ENCODE results near the gene RIMS1.

Gene RIMS1

GRCh38 chr6:72238900-72239299 is 352.6 kb downstream of the RIMS1 start:
- DNase-seq (ENCODE audit: low read depth in 2 of 3, low spot score in 1 of 3) = no peak

DNA sequence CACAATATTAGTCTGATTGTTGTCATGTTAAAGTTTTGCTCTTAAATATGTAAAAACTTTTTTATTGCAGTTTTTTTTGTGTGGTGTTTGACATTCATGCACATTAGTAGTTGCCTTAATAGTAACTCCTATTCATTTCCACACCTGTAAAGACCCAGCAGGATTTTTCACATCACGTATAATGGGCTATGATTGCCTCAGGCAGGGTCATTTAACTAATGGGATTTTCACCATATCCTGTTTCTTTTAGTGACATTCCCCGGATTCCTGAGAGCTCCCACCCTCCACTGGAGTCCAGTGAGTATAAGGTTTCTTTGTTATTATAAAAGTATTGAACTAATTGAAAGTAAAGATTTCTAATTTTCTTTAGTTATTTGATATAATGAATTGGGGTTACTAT is 359.2 kb downstream of the RIMS1 start:
- no peak for DNase-seq (ENCODE audit: low read depth in 2 of 3, low spot score in 1 of 3)

- no peak for DNase-seq (ENCODE audit: low read depth in 2 of 3, low spot score in 1 of 3)
These were observed 360.6 kb downstream of the RIMS1 start for GRCh38 chr6:72246926-72247325.

DNA sequence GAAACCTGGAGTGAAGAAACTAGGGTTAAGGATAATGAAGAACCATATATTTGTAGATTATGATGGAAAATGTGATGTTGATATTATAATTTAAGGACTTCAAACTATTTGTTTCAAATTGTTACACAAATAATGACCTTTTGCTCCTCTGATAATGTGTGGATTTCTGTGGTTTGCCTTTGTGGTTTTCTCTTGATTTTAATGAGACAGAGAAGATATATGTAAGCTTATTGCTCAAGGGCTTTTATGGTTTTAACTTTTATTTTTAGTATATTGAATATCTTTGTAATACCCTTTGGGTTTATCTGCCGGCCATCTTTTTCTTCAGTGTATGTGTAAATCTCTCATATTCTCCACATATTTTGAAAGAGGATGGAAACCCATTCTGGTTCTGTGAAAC is 362.3 kb downstream of the RIMS1 start:
- no peak for DNase-seq (ENCODE audit: low read depth in 2 of 3, low spot score in 1 of 3)

GRCh38 chr6:72250664-72251063 is 364.3 kb downstream of the RIMS1 start:
- no peak for DNase-seq (ENCODE audit: low read depth in 2 of 3, low spot score in 1 of 3)

DNA sequence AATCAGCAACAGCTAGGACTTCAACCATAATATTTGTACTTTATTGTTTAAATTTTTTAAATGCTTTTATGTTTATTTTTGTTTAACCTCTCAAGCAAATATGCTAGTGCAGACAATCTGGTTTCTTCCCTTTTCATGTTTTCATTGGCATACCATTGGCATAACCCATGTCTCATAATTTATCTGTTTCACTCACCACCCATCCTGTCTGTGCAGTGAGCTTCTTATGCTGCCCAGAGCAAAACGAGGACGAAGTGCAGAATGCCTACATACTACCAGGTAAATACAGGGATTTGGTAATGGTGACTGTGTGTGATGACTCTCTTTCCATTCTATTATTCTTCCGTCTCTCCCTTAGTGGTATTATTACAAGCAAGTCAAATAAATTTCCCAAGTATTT is 374.1 kb downstream of the RIMS1 start:
- DNase-seq (ENCODE audit: low read depth in 2 of 3, low spot score in 1 of 3) = no peak

DNA sequence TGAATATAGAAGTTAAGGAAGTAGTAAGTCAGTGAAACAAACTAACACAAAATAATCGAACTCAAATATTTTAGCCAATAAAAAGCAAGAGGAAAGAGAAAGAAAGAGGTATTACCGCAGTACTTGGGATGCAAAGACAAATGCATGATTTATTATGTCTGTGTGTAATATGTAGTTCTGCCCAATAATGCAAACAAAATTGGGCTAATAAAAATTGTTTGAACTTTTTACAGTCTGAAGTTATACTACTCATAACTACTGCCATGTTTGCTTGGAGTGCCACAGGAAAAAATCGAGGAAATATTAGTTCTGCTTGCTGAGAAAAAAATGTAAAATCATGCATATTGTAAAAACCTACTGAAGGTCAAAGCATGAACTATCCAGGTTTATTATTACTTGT is 375.2 kb downstream of the RIMS1 start:
- no peak for DNase-seq (ENCODE audit: low read depth in 2 of 3, low spot score in 1 of 3)

DNA sequence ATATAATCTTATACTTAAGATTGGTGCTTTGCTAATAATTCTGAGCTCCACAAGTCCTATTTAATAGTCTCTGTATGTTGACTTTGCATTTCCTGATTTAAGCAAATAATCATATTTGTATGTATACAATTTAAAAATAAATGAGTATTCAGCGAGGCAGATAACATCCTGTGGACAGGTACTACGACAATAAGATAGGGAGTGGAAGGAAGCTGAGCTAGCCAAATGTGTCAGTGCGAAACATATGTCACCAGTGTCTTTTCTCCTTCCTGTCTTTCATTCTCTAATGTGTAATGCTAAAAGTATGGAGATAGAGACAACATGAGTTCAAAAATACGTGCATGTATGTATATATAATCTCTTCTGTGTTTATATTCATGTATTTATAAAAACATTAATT is 375.9 kb downstream of the RIMS1 start:
- no peak for DNase-seq (ENCODE audit: low read depth in 2 of 3, low spot score in 1 of 3)

GRCh38 chr6:72267470-72267869 is 381.1 kb downstream of the RIMS1 start:
- DNase-seq (ENCODE audit: low read depth in 2 of 3, low spot score in 1 of 3) = no peak

- DNase-seq (ENCODE audit: low read depth in 2 of 3, low spot score in 1 of 3) = no peak
These were observed 385.2 kb downstream of the RIMS1 start for GRCh38 chr6:72271531-72271930.

- DNase-seq (ENCODE audit: low read depth in 2 of 3, low spot score in 1 of 3) = no peak
These were observed 386.6 kb downstream of the RIMS1 start for GRCh38 chr6:72272958-72273357.

GRCh38 chr6:72275888-72276287 is 389.5 kb downstream of the RIMS1 start:
- DNase-seq (ENCODE audit: low read depth in 2 of 3, low spot score in 1 of 3) = no peak

DNA sequence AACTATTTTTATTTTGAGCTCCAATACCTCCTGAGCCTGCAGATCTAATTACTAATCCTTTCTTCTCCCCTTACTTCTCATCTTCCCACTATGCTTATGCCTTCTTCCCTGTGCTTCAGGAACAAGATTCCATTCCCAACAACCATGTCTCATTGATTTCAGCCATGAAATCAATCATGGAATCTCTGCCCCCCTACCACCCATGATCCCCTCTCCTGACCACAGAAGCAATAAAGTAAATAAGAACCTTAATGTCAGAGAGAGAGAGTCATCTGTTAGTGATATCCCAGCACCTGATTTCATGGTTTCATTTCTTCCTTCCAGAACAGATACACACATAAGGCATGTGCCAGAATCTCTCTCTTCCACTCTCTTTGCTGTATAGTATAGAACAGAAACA is 395.9 kb downstream of the RIMS1 start:
- DNase-seq (ENCODE audit: low read depth in 2 of 3, low spot score in 1 of 3) = no peak

DNA sequence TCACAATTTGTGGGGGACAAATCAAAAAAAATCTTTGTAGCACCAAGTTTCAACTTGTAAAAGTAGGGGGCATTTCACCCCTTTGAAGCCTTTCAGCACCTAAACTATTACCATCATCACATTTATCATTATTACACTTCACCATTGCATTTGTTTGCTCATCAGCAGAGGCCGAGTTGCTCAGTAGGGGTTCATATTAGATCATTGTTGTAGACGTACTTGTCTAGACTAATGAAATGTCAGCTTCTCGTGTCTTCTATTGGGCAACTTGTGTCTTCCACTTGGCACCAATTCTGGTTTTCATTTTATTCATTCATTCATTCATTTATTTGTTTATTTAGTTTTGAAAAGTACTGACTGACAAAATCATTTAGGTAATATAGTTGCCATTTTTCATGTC is 397.2 kb downstream of the RIMS1 start:
- no peak for DNase-seq (ENCODE audit: low read depth in 2 of 3, low spot score in 1 of 3)

DNA sequence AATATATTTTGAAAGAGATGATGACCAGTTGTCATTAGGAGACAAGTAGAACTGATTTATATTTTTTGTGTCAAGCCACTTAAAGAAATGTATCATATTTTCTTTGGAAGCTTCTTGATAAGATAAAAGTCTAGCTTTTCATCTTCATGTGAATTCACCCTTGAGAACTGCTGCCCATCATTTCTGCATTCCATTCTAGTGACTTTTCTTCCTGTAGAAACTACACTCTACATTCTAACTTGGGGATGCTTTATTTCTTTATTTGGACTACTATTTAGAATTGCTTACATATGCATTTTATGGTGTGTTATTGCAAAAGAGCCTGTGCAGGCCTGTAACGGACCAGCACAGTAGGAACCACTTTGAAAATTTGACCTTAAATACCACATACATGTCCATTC is 400.6 kb downstream of the RIMS1 start:
- DNase-seq (ENCODE audit: low read depth in 2 of 3, low spot score in 1 of 3) = no peak

- DNase-seq (ENCODE audit: low read depth in 2 of 3, low spot score in 1 of 3) = no peak
These were observed 401.5 kb downstream of the RIMS1 start for GRCh38 chr6:72287801-72288200.

GRCh38 chr6:72288592-72288991 is 402.2 kb downstream of the RIMS1 start:
- DNase-seq (ENCODE audit: low read depth in 2 of 3, low spot score in 1 of 3) = no peak

DNA sequence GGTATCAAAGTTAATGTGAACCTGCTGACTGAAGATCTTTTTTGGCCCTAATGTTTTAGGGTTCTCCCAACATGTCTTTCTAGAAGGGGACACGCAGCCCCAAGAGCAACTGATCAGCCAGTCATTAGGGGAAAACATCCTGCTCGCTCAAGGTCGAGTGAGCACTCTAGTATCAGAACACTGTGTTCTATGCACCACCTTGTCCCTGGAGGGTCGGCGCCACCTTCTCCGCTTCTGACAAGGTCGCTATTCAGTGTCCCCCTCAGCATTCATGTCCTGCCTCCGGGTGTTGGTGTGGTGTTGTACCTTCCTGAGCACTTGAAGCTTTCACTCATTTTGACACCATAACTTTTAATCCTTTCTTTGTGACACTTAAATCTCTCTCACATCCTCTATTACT is 404.3 kb downstream of the RIMS1 start:
- no peak for DNase-seq (ENCODE audit: low read depth in 2 of 3, low spot score in 1 of 3)

GRCh38 chr6:72296375-72296774 is 410.0 kb downstream of the RIMS1 start:
- no peak for DNase-seq (ENCODE audit: low read depth in 2 of 3, low spot score in 1 of 3)

- no peak for DNase-seq (ENCODE audit: low read depth in 2 of 3, low spot score in 1 of 3)
These were observed 419.6 kb downstream of the RIMS1 start for GRCh38 chr6:72305971-72306370.

DNA sequence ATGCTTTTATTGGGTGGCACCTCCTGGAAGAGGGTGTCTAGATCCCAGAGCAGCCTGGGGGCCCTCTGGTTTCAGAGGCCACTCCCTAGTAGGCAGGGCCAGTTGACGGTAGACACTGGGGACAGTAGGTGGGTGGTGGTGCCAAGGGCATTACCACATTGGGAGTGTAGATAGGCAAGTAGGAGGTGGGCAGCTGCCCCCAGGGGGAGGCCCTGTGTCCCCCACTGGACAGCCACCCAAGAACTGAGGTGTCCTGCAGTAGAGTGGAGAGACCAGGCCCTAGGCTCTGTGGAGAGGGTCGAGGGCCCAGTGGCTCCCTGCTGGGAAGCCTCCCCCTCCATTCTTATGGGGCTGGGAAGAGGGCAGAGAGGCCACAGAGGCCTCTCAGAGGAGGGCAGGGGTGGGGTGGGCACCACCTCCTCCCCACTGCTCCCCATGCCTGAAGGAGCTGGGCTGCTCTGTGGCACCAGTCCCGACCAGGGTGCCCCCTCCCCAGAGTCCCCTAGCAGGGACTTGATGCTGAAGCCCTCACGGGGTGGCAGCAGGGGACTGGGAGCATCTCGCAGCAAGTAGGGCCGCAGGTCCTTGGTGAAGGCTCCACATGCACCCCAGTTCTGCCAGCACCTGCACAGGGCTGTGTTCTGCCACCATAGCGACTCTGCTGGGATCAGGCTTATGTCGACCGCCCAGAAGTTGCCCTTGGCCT is 430.5 kb downstream of the RIMS1 start:
- DNase-seq (ENCODE audit: low read depth in 2 of 3, low spot score in 1 of 3) = no peak

DNA sequence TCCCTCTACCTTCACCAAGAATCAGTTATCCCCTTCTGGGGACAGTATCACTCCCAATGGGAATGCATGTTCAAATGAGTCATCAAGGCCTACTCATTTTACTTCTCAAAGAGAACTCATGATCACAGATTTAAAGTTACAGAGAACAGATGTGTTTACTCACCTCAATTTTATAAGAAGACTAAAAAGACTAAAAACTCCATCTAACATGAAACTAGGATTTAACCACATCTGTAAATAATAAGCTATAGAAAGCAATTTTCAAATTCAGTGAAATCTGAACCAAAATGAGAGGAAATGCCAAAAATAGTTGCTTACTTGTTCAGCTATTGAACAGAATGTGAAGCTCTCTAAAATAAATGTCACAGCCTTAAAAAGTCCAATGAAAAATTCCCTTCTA is 435.4 kb downstream of the RIMS1 start:
- no peak for DNase-seq (ENCODE audit: low read depth in 2 of 3, low spot score in 1 of 3)

GRCh38 chr6:72322771-72323170 is 436.4 kb downstream of the RIMS1 start:
- DNase-seq (ENCODE audit: low read depth in 2 of 3, low spot score in 1 of 3) = no peak

GRCh38 chr6:72324591-72324990 is 438.2 kb downstream of the RIMS1 start:
- no peak for DNase-seq (ENCODE audit: low read depth in 2 of 3, low spot score in 1 of 3)
